GM21529 (cell line): Measurements from ENCODE around the gene CAND2.
"Not testable (repeated sequence)": the region's sequence is repeated elsewhere in the genome, so short reads cannot be mapped to it uniquely, and the experiment has no call there.

Experiments used
- ATAC-seq: cut with Tn5 transposase; IDR thresholded peaks from one replicate; pipeline ENCODE4 v1.9.1; 2021; ENCODE audit not compliant: unreplicated experiment

CAND2 gene

DNA sequence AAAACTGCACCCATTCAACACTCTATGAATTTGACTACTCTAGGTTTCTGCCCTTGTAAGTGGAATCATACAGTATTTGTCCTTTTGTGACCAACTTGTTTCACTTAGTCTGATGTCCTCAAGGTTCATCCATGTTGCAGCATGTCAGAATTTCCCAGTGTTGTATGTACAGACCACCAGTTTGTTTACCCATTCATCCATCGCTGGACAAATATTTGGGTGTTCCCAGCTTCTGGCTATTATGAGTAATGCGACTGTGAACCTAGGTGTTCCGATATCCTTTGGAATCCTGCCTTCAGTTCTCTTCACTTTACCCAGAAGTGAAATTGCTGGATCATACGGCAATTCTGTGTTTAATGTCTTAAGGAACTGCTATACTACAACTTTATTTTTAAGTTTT, 32.3 kb downstream of the CAND2 start:
- no peak for ATAC-seq

DNA sequence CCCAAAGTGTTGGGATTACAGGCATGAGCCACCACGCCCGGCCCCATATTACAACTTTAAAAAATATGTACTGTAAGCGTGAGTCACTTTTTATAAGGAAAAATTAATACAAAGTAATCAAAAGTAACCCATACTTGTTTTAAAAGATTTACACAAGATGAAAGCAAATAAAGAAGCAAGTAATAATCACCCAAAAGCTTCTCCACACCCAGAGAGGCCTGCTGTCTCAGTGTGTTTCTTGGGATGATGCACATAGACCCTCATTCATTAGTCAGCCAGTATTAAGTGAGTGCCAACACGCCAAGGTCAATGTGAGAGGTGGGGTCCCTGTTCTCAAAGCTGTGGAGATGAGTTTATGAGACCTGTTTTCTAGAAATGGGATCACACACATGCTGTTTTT, 32.9 kb downstream of the CAND2 start:
- ATAC-seq: no peak

DNA sequence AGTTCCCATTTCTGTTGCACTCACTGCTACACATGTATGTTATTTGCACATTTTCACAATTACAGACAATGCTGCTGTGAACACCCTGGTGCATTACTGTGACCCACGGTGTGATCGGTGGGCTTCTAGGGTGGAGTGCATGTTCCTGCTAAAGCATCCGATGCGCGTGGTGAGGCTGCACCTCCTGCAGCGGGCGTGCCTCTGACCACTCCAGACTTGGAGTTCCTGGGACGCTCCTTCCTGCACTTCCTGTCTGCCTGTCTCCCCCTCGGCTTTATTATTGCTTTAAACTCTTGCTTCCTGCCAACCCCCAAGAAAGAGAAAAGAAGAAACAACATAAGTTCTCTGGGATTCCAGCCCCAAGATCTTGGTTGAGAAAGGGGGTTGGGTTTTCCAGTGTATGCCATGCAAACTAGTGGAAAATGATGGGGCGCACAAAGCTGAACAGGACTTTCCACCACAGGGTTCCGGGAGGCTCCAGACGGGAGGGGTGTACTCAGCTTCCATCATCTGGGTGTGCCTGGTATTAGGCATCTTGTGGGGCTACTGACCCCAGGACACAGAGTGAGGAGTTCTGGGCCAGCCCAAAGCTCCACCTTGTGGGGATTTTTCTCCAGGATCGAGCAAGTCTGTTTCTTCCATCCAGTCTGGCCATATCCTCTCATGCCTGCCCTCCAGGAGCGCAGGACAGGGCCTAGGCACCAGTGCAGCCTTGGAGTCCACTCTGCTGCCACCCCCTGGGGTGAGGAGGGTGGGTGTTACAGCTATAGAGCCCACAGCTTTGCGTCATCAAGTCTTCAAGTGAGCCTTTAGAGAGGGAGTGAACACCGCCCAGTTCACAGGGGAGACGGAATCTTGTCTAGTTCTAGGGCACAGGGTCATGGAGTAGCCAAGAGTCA, 33.7 kb downstream of the CAND2 start:
- no peak for ATAC-seq

DNA sequence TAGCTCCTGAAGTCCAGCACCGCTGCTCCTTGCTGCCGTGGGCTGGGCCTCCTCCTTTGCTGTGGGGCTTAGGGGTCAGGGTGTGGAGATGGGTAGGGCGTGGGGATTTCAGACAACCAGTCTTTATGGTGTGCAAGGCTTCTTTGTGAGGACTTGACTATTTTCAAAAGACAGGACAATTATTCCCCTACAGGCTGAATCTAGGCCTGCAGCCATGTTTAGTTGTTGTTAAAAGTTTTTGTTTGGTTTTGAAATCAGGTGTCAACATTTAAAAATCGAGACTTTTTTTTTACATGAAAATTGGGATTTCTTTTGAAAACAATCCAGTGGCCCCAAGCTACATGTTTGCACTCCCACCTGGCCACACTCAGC, 34.3 kb downstream of the CAND2 start:
- no peak for ATAC-seq

DNA sequence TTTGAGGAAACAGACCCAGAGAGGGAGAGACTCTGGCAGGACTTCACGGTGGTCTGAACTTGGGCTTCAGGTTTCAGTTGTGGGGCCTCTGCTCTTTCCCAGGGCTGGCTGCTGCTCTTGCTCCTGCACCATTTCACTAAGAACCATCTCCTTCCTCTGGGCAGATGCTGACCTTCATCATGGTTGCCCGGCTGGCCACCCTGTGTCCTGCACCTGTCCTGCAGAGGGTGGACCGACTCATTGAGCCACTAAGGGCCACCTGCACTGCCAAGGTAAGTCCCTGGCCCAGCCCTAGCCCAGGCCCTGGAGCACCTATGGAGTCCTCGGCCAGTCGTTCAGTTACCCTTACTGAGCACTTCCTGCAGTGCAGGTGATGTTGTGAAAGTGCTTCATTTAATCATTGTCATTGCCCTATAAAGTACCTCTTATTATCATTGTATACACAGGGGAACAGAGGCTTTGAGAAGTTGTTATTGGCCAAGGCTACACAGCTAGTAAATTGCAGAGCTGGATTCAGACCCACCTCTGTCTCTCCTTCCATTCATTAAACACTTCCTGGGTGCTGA, 34.9 kb downstream of the CAND2 start:
- no peak for ATAC-seq

DNA sequence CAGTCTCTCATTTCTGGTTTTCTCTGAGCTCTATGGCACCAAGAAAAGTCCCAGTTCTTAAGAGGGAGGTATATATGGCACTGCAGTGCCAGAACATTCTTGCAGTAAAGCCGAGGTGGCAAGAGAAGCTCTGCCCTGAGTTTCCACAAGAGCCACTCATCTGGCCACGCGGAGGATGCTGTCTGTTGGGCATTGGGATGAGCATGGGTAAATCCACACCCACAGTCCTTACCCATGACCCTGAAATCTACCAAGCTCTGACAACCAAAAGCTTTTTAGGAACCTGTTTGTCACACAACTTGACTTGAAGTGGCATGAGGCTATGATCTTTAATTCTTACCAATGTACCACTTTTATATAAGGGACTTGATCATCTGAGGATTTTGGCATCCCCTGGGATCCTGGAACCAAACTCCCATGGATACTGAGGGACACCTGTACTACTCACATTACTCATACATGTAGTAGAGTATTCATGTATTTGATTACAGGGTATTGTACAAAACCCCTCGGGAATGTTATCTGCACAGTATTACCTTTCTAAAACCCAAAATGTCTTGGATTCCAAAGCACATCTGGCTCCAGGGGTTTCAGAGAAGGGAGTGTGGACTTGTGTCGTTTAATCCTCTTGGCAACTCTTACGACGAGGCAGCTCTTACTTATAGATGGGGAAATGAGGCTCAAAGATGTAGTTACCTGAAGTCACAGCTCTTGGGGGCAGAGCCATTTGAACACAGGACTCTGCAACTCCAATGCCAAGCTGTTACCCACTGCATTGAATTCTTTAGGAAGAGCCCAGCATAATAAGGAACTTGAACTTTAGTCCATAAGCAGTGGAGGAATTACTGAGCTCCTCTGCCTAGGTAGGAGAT, 36.1 kb downstream of the CAND2 start:
- no peak for ATAC-seq

DNA sequence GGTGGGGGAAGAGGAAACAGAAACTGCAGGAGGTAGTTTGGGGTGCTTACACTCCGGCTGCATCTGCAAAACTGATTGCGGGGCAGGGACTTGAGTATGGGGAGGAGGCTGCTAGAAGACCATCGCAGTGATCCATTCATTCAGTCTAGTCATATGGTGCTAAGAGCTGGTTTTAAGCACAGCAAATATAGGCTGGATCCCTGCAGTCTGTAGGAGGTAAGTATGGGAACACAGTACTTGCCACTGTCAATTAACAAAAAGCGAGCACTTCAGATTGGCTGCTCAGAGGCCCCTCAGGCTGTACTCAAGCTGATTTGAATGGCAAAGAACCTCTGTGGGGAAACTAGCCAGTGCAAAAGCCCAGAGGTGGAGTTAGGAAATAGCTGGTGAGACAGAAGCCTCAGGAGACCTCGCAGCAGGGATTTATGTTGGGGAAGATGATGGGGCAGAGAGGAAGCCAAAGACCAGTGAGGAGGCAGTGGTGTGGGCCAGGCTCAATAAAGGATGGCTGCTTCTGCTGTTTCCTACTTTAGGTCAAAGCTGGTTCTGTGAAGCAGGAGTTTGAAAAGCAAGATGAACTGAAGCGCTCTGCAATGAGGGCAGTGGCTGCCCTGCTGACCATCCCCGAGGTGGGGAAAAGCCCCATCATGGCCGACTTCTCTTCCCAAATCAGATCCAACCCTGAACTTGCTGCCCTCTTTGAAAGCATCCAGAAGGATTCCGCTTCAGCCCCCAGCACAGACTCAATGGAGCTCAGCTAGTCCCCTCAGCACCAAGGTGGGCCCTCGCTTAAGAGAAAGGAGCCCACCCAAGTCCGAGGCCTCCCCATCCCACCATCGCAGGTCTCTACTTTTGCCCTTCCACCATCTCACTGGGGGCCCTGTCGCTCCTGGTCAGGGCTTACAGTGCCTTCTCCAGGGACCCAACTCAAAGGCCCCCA, 37.0 kb downstream of the CAND2 start:
- no peak for ATAC-seq

DNA sequence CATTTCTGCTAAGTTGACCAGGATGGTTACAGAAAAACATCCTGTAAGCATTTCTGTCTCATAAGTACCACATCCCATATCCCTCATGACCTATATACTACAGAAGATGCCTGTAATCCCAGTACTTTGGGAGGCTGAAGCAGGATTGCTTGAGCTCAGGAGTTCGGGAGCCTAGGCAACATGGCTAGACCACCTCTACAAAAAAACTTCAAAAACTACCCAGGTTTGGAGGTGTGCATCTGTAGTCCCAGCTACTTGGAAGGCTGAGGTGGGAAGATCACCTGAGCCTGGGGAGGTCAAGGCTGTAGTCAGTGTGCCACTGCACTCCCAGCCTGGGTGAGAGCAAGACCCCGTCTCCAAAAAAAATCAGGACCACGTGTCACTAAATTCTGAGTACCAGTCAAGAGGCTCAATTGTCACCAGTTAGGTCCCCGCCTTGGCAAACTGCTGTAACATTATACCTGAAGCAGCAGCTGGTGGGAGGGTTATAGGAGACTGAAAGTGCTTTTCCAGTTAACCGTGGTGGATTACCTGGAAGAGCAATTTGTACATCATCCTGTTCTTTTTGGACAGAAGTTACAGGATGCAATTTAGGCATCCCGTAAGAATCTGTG, 38.7 kb downstream of the CAND2 start:
- ATAC-seq: no peak

DNA sequence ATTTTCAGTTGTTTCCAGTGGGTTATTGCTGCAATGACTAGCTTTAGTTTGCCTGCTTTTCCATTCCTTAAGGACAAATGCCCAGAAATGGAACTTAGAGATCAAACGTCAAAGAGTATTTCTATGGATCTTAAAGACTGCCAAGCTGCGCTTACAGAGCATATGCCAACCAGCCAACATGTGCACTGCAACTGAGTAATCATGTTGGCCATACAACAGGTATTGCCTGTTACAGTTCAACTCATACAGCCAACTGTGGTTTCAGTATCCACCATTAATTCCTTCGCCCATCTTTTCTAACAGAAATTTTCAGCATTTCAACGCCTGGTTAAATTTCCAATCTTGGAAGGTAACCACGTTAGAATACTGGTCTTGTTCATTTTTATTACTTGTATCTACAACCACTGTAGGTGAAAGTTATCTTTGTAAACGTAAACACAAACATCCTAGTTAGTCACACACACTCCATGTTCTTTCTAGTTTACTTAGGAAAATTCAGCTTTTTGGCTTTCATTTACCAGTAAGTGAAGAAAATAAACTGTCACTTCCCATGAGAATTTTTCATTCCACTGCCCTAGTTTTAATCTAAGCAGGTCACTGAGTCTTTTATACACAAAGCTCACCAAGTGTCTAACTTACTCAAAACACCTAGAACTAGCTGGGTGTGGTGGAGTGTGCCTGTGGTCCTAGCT, 41.0 kb downstream of the CAND2 start:
- no peak for ATAC-seq

DNA sequence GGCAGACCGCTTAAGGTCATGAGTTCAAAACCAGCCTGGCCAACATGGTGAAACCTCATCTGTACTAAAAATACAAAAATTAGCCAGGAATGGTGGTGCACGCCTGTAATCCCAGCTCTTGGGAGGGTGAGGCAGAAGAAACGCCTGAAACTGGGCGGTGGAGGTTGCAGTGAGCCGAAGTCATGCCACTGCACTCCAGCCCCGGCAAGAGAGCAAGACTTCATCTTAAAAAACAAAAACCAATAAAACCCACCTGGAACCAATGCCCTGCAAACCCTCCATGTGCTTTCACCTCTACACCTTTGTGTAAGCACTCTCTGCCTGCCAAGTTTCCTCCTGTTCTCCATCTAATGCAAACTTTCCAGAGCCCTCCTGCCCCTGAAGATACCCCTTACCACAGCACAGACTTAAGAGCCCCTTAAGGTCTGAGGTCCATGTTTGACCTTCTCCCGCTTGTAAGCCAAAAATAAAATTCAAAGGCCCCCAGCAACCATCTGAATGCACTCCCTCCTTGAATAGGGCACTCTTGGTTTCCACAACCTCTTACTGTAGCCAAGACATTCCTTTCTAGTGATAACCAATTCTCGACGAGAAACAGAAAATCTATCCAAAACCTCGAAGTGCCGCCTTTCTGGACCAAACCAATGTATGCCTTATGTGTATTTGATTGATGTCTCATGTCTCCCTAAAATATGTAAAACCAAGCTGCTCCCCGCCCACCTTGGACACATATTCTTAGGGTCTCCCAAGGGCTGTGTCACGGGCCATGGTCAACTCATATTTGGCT, 41.9 kb downstream of the CAND2 start:
- ATAC-seq: no peak

DNA sequence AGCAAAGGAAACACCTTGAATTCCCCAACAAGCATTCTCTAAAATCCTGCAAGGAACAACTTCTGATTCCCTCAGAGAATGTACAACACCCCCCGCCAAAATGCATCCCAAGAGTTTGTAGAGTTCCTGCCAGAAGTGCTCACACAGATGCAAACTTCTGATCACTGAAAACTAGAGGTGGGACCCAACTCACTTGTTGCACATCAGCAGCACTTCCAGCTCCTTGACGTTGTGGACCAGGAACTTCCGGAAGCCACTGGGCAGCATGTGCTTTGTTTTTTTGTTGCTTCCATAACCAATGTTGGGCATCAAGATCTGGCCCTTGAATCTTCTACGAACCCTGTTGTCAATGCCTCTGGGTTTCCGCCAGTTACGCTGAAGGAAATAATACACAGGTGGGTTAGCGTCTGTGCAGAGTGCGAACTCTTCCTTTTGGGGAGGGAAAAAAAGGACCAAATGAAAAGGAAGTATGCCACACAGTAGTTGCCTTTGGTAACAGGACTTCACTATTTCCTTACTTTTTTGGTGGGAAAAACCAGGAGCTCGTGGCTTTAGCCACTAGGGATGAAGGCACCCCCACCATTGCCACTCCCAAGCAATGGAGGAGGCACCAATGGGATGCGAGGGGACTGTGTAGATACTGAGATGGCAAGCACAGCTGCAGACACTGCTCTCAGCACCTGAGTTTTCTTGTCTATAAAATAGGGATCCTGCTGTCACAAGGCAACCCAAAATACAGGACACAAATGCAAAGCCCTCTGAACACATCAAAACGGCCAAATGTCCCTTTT, 42.9 kb downstream of the CAND2 start:
- ATAC-seq: no peak

DNA sequence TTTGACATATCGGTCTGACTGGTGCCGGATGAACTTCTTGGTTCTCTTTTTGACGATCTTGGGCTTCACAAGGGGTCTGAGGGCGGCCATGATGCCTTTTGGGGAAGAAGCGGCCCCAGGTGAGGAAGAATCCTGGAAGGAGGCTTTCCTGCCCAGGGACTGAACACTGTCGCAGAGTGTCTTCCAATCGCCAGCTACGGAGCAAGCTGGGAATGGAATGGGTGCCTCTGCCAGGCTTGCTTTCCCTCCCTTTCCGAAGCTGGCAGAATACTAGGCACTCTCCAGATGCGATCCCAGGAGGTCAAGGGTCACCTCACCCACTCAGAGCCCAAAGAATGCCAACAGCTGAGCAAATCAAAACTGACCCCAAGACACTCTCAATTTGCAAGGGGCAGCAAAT, 43.7 kb downstream of the CAND2 start:
- not testable (repeated sequence) for ATAC-seq

DNA sequence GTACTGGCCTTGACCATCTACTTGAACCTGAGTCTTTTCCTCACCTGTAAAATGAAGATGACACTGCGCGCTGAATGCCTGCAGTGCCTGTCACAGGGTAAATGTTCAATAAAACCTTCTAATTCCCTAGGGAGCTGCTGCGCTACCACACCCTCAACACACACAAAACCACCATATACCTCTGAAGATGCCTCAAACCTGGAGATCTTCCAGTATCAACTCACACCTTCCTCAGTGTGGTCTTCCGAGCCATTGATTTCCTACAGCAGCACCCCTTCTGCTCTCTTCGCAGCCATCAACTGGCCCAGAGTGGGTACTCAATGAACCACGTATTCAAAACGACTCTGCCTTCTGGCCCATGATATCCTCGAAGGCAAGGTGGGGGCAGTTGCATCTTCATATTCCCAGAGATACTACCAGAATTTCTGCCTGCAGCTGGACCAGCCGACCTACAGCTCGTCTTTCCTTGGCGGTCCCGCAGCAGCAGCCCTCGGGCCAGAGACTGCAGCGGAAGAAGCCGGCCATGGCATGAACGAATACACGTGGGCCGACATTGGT, 44.2 kb downstream of the CAND2 start:
- peak; percentile 36 for ATAC-seq

DNA sequence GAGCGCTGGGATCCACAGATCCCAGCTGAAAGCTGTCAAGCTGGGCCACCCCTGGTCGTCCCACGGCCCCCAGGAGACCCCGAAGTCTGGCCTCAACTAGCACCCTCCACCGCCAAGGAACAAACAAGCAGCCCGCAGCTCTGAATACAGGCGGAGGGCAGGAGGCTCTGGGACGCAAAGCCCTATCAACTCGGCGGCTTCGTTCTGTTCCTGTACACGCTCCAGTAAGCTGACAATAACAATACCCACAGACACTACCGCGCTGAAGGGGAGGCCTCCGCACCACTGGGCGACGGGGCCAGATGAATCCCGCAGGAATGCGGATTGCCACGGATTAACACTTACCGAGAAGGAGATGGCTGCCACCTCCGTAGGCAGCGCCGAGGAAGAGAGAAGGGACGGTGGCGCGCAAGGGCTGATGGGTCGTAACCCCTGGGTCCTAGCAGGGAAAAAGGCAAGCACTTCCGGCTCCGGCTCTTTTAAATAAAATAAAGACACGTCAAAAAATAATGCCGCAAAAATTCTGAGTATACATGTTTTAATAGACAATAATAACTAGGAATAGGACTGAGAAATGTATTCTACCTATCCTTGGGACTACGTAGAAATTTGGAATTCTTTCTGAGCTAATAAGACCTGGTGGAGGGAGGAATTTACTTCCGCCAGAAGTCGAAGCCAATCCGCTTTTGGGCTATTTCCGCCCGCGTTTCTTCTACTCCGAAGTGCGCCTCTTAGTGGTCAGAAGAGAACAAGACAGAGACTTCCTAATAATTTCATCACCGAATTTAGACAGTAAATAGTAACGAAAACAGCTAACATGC, 44.9 kb downstream of the CAND2 start, which contains the start of gene RPL32:
TSS of gene RPL32 (minus strand) at position 417 of the 821 bp plus-strand sequence. CDS start 1,328 bp downstream, outside the sequence.
- ATAC-seq: peak; percentile 84

DNA sequence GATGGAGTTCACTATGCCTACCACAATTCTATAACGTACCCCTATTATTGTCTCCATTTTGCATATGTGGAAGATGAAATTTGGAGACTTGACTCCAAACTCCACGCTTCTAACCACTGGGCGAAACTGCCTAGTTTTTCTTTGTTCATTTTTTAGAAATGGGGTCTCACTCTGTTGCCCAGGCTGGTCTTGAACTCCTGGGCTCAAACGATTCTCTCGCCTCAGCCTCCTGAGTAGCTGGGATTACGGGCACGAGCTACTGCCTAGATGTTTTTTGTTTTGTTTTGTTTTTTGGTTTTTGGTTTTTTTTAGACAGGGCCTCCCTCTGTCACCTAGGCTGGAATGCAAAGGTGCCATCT, 45.5 kb downstream of the CAND2 start:
- no peak for ATAC-seq

DNA sequence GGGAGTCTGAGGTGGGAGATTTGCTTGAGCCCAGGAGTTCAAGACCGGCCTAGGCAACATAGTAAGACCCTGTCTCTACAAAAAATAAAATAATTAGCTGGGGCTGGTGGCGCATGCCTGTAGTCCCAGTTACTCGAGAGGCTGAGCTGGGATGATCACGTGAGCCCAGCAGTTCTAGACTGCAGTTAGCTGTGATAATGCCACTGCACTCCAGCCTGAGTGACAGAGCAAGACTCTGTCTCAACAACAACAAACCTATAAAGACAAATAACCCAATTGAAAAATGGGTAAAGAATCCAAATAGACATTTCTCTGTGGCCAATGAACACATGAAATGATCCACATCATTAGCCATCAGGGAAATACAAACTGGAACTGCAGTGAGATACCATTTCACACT, 46.0 kb downstream of the CAND2 start:
- ATAC-seq: no peak

DNA sequence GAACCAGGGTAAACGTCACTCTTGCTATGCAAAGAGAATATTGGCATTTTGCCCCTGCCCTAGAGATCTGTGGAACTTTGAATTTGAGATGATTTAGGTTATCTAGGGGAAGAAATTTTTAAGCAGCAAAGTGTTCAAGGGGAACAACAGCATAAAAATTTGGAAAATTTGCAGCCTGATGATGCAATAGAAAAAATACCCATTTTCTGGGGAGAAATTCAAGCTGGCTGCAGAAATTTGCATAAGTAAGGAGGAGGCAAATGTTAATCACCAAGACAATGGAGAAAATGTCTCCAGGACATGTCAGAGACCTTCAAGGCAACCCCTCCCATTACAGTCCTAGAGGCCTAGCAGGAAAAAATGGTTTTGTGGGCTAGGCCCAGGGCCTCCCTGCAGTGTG, 49.3 kb downstream of the CAND2 start:
- ATAC-seq: no peak
